ENCODE measurements around the gene MYO16.

Gene MYO16

GRCh38 chr13:109144693-109145437 is 515.5 kb downstream of the MYO16 start:
- DNase-seq (ENCODE audit: low spot score) = no peak
- in situ Hi-C loops (cut with MboI; ENCODE audit: low pct_unique_long_range_greater_than_20kb, low sequenced_read_pairs, unreplicated experiment) = no loop called here
- TF ChIP-seq CTCF (IDR thresholded peaks at IDR 0.05; ENCODE audit: extremely low read depth, insufficient read depth, missing control alignments) = no peak

DNA sequence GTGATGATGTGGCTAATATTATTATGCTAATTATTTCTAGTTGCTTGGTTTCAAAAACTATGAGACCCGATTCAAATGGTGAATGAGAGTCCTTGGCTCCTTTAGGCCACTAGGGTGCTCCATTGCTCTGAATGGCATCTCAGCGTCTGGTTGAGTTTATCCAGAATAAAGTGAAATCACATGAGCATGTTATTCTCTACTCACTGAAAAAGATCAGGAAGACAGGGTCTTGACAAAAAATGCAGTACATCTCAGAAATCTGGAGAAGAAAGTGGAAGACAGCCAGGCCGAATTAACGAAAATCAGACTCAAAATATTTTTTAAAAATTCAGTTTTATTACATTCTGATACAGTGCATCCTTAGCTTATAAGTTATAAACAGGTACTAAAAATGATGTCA is 516.2 kb downstream of the MYO16 start:
- TF ChIP-seq CTCF (IDR thresholded peaks at IDR 0.05; ENCODE audit: extremely low read depth, insufficient read depth, missing control alignments) = peak; percentile 67
- in situ Hi-C loops (cut with MboI; ENCODE audit: low pct_unique_long_range_greater_than_20kb, low sequenced_read_pairs, unreplicated experiment) = no loop called here
- peak; percentile 59 for DNase-seq (ENCODE audit: low spot score)

GRCh38 chr13:109146393-109146792 is 517.0 kb downstream of the MYO16 start:
- no peak for TF ChIP-seq CTCF (IDR thresholded peaks at IDR 0.05; ENCODE audit: extremely low read depth, insufficient read depth, missing control alignments)
- in situ Hi-C loops (cut with MboI; ENCODE audit: low pct_unique_long_range_greater_than_20kb, low sequenced_read_pairs, unreplicated experiment) = no loop called here
- DNase-seq (ENCODE audit: low spot score) = no peak

GRCh38 chr13:109146912-109147647 is 517.7 kb downstream of the MYO16 start:
- in situ Hi-C loops (cut with MboI; ENCODE audit: low pct_unique_long_range_greater_than_20kb, low sequenced_read_pairs, unreplicated experiment) = no loop called here
- no peak for DNase-seq (ENCODE audit: low spot score)
- no peak for TF ChIP-seq CTCF (IDR thresholded peaks at IDR 0.05; ENCODE audit: extremely low read depth, insufficient read depth, missing control alignments)

DNA sequence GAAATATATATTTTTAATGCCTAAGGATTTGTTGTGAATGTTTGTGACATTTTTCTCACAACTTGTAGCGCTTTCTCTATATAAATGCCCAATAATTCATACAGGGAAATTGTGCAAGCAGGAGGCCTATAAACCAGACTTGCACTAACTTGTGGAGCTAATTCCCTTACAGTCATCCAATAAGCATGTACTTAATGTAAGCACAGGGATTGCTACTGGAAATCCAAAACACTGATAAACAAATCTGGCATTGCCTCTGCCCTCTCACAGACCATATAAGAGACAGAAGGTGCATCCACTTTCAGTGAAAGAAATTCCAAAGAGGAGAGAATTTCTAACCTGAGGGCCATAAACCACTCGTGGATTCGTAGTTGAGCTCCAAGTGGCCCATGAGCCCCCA is 518.8 kb downstream of the MYO16 start:
- in situ Hi-C loops (cut with MboI; ENCODE audit: low pct_unique_long_range_greater_than_20kb, low sequenced_read_pairs, unreplicated experiment) = no loop called here
- DNase-seq (ENCODE audit: low spot score) = no peak

DNA sequence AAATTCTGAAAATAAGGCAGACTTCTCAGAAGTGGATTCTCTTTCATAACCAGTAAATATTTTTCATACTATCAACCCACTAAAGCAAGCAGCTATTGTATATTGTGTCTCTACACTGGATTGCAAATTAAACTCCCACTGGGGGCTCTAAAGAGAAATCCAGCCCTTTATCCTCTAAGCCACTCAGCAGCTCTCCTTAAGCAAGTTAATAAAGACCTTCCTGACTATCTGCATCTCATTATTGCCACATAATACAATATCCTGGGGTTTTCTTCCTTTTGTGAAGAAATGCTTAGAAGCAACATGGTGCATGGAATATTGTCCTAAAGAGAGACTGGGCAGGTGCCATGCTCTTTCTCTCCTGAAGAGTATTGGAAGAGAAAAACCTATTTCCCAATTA is 521.3 kb downstream of the MYO16 start:
- no peak for DNase-seq (ENCODE audit: low spot score)
- in situ Hi-C loops (cut with MboI; ENCODE audit: low pct_unique_long_range_greater_than_20kb, low sequenced_read_pairs, unreplicated experiment) = no loop called here
- TF ChIP-seq CTCF (IDR thresholded peaks at IDR 0.05; ENCODE audit: extremely low read depth, insufficient read depth, missing control alignments) = no peak

More for the DNA sequence above, 518.8 kb downstream of the MYO16 start:
- TF ChIP-seq CTCF (IDR thresholded peaks at IDR 0.05; ENCODE audit: extremely low read depth, insufficient read depth, missing control alignments) = no peak

All from GM13977 (cell line).